GM12892 (cell line): ENCODE measurements around the gene MBD3L4.

Experiments
- DNase-seq: peaks from one replicate; pipeline ENCODE4 v3.0.0; 2011; ENCODE audit not compliant: insufficient read length
- FAIRE-seq: peaks from 2 replicates; lab custom pipeline; 2011; peaks lifted over from hg19 to GRCh38; lab: Jason Lieb, UNC
- POLR2A ChIP-seq: IDR thresholded peaks from 2 replicates; pipeline ENCODE4 v1.6.1; 2011; ENCODE audit warnings: low read depth, low read length, control low read depth
- POLR2AphosphoS5 ChIP-seq: IDR thresholded peaks from 2 replicates; pipeline ENCODE4 v1.6.1; 2011; ENCODE audit warnings: low read depth, low read length, control low read depth
- TAF1 ChIP-seq: IDR thresholded peaks from 2 replicates; pipeline ENCODE4 v1.6.1; 2011; ENCODE audit warnings: low read depth, mild to moderate bottlenecking, control low read depth, low read length, borderline replicate concordance

The MBD3L4 gene

DNA sequence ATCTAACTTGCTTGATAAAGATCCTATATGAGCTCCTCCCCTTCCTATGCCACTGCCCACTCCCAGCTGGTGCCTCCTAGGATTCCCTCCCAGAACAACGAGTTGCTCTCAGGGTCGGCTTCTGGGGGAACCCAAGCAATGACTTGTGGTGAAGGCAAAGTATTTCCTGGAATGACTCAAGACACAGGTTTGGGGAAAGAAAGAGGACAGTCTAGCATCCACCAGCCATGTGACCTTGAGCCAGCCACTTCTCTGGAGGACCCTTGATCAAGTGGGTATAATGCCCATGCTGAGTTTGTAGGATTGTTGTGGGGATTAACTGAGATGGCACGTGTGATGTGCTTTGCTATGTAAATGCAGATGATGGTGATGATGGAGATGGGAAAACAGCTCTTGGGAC is 51.7 kb downstream of the MBD3L4 start:
- TF ChIP-seq POLR2A (no peak), POLR2AphosphoS5 (no peak), TAF1 (no peak)
- DNase-seq: no peak
- no peak for FAIRE-seq

DNA sequence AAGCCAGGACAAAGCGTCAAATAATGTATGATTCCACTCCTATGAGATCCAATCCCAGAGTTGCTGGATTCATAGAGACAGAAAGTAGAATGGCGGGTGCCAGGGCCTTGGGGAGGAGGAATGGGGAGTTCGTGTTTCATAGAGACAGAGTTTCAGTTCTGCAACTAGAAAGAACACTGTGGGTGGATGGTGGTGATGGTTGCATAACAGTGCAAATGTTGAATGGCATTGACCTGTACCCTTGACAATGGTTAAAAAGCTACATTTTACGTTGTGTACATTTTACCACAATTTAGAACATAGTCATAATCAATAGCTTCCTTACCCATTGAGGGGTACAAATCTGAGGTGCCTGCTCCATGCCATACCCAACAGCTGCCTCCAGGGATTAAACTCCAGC is 52.1 kb downstream of the MBD3L4 start:
- FAIRE-seq: no peak
- DNase-seq: no peak
- TF ChIP-seq POLR2A (no peak), TAF1 (no peak), POLR2AphosphoS5 (no peak)
